Measurements from ENCODE around the gene ABCC8. TPM values are rescaled to one million over a fixed set of nuclear protein-coding genes. Genes with fewer than 3 reads are reported as not detected.

Gene ABCC8
- total and polyA plus RNA-seq, 4 donors = 1.2 to 14.9 (median 3.1) TPM

- Histone ChIP-seq H3K36me3 (ENCODE audit: control insufficient read depth in 4 of 4, insufficient read depth in 4 of 4, low read length in 4 of 4) (no peaks in the 10 kb centered on the region), H3K4me3 (no peak overlapping the region), H3K27me3 (ENCODE audit: control insufficient read depth in 3 of 3, insufficient read depth in 3 of 3, low read length in 2 of 3) (no peaks in the 10 kb centered on the region), H3K27ac (ENCODE audit: low read depth in 1 of 2, low read length in 1 of 2) (no peak overlapping the region), H3K9me3 (ENCODE audit: control insufficient read depth in 4 of 4, insufficient read depth in 3 of 4, low read length in 3 of 4) (no peaks in the 10 kb centered on the region), H3K4me1 (ENCODE audit: control insufficient read depth in 5 of 5, insufficient read depth in 5 of 5, low read length in 5 of 5) (no peaks in the 10 kb centered on the region), H3K9ac (ENCODE audit: insufficient read depth in 1 of 2, low read length in 2 of 2) (no peak overlapping the region)
- DNase-seq (peak in 2 of 3 donors; percentile 56 to 77), ATAC-seq (ENCODE audit: insufficient read depth, low FRiP score) (no peak)
- TF ChIP-seq, protein P1, sequence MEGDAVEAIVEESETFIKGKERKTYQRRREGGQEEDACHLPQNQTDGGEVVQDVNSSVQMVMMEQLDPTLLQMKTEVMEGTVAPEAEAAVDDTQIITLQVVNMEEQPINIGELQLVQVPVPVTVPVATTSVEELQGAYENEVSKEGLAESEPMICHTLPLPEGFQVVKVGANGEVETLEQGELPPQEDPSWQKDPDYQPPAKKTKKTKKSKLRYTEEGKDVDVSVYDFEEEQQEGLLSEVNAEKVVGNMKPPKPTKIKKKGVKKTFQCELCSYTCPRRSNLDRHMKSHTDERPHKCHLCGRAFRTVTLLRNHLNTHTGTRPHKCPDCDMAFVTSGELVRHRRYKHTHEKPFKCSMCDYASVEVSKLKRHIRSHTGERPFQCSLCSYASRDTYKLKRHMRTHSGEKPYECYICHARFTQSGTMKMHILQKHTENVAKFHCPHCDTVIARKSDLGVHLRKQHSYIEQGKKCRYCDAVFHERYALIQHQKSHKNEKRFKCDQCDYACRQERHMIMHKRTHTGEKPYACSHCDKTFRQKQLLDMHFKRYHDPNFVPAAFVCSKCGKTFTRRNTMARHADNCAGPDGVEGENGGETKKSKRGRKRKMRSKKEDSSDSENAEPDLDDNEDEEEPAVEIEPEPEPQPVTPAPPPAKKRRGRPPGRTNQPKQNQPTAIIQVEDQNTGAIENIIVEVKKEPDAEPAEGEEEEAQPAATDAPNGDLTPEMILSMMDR (IDR thresholded peaks at IDR 0.05; ENCODE audit: control extremely low read depth, extremely low read depth) = no peak
- WGBS, 2 donors = 64 to 78% methylated on average over 7 of the region's 7 CpGs
Observed at GRCh38 chr11:17496406-17496805, 19.8 kb upstream of the ABCC8 start.

GRCh38 chr11:17494019-17494418 lies 17.4 kb upstream of the ABCC8 start:
- TF ChIP-seq, protein P1 (IDR thresholded peaks at IDR 0.05; ENCODE audit: control extremely low read depth, extremely low read depth) = no peak
- H3K9me3 ChIP-seq (ENCODE audit: control insufficient read depth in 4 of 4, insufficient read depth in 3 of 4, low read length in 3 of 4) = no peaks in the 10 kb centered on the region
- ATAC-seq (ENCODE audit: insufficient read depth, low FRiP score) = no peak
- WGBS, 2 donors = 62 to 73% methylated on average over 6 of the region's 6 CpGs
- no peak overlapping the region for H3K27ac ChIP-seq (ENCODE audit: low read depth in 1 of 2, low read length in 1 of 2)
- H3K4me3 ChIP-seq = no peak overlapping the region
- no peak for DNase-seq
- H3K36me3 ChIP-seq (ENCODE audit: control insufficient read depth in 4 of 4, insufficient read depth in 4 of 4, low read length in 4 of 4) = no peaks in the 10 kb centered on the region
- no peak overlapping the region for H3K9ac ChIP-seq (ENCODE audit: insufficient read depth in 1 of 2, low read length in 2 of 2)
- H3K4me1 ChIP-seq (ENCODE audit: control insufficient read depth in 5 of 5, insufficient read depth in 5 of 5, low read length in 5 of 5) = no peaks in the 10 kb centered on the region
- no peaks in the 10 kb centered on the region for H3K27me3 ChIP-seq (ENCODE audit: control insufficient read depth in 3 of 3, insufficient read depth in 3 of 3, low read length in 2 of 3)

DNA sequence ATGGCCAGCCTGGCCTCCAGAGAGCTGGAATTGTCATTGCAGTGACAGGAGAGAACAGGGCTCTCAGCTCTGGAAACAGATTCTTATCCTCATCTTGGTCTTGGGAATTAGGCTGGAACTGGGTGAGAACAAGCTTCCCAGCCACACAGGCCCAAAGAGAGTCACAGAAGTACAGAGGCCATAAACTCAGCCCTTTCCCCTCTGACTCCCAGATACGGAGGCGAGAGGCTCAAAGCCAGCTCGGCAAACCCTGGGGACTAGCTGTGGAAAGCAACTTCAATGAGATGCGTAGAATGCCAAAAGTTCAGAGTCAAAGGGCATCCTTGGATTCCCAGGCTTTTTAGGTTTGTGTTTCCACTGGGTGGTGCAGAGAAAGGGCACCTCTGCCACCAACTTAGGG lies 14.3 kb upstream of the ABCC8 start:
- H3K9ac ChIP-seq (ENCODE audit: insufficient read depth in 1 of 2, low read length in 2 of 2) = no peak overlapping the region
- DNase-seq (no peak), ATAC-seq (ENCODE audit: insufficient read depth, low FRiP score) (no peak)
- no peaks in the 10 kb centered on the region for H3K36me3 ChIP-seq (ENCODE audit: control insufficient read depth in 4 of 4, insufficient read depth in 4 of 4, low read length in 4 of 4)
- H3K27ac ChIP-seq (ENCODE audit: low read depth in 1 of 2, low read length in 1 of 2) = no peak overlapping the region
- H3K9me3 ChIP-seq (ENCODE audit: control insufficient read depth in 4 of 4, insufficient read depth in 3 of 4, low read length in 3 of 4) = no peaks in the 10 kb centered on the region
- TF ChIP-seq, protein P1 (IDR thresholded peaks at IDR 0.05; ENCODE audit: control extremely low read depth, extremely low read depth) = no peak
- no peaks in the 10 kb centered on the region for H3K27me3 ChIP-seq (ENCODE audit: control insufficient read depth in 3 of 3, insufficient read depth in 3 of 3, low read length in 2 of 3)
- H3K4me1 ChIP-seq (ENCODE audit: control insufficient read depth in 5 of 5, insufficient read depth in 5 of 5, low read length in 5 of 5) = no peaks in the 10 kb centered on the region
- no peak overlapping the region for H3K4me3 ChIP-seq
- WGBS, 2 donors = 89% methylated on average over 4 of the region's 4 CpGs

GRCh38 chr11:17490232-17490631 lies 13.6 kb upstream of the ABCC8 start:
- Histone ChIP-seq H3K4me1 (ENCODE audit: control insufficient read depth in 5 of 5, insufficient read depth in 5 of 5, low read length in 5 of 5) (no peaks in the 10 kb centered on the region), H3K27me3 (ENCODE audit: control insufficient read depth in 3 of 3, insufficient read depth in 3 of 3, low read length in 2 of 3) (no peaks in the 10 kb centered on the region), H3K27ac (ENCODE audit: low read depth in 1 of 2, low read length in 1 of 2) (no peak overlapping the region), H3K9me3 (ENCODE audit: control insufficient read depth in 4 of 4, insufficient read depth in 3 of 4, low read length in 3 of 4) (no peaks in the 10 kb centered on the region), H3K4me3 (no peak overlapping the region), H3K36me3 (ENCODE audit: control insufficient read depth in 4 of 4, insufficient read depth in 4 of 4, low read length in 4 of 4) (no peaks in the 10 kb centered on the region), H3K9ac (ENCODE audit: insufficient read depth in 1 of 2, low read length in 2 of 2) (no peak overlapping the region)
- 83 to 89% methylated on average over 6 of the region's 6 CpGs for WGBS, 2 donors
- DNase-seq = no peak
- no peak for ATAC-seq (ENCODE audit: insufficient read depth, low FRiP score)
- TF ChIP-seq, protein P1 (IDR thresholded peaks at IDR 0.05; ENCODE audit: control extremely low read depth, extremely low read depth) = no peak

Data from lung (tissue), 12 donors.